ENCODE measurements around the gene SPPL3. TPM values are rescaled to one million over a fixed set of nuclear protein-coding genes. Genes with fewer than 3 reads are reported as not detected.
A peak's percentile ranks its signal among the peaks of the same experiment; 100 is the strongest.

Gene SPPL3
- total RNA-seq, 1 donor from 2014 or later: 26.8 TPM

GRCh38 chr12:120831648-120832267 is 72.4 kb downstream of the SPPL3 start:
- H3K27ac ChIP-seq (replicated peaks): peak overlapping the region; percentile 46
- intact Hi-C loops (cut with micrococcal nuclease): no loop called here

GRCh38 chr12:120830966-120831365 is 73.2 kb downstream of the SPPL3 start:
- intact Hi-C loops (cut with micrococcal nuclease): no loop called here
- Histone ChIP-seq H3K4me1 (peaks cover 83% of the 10 kb centered on the region), H3K9me3 (replicated peaks) (no peaks in the 10 kb centered on the region), H3K27ac (replicated peaks) (peak overlapping the region; percentile 46), H3K36me3 (no peaks in the 10 kb centered on the region), H3K27me3 (ENCODE audit: low read depth) (no peaks in the 10 kb centered on the region), H3K4me3 (no peak overlapping the region)
- TF ChIP-seq CTCF (IDR thresholded peaks at IDR 0.05; ENCODE audit: borderline replicate concordance): no peak
- no peak for DNase-seq

More at GRCh38 chr12:120831648-120832267, 72.4 kb downstream of the SPPL3 start:
- Histone ChIP-seq H3K4me3 (no peak overlapping the region), H3K36me3 (no peaks in the 10 kb centered on the region), H3K4me1 (peaks cover 85% of the 10 kb centered on the region), H3K27me3 (ENCODE audit: low read depth) (no peaks in the 10 kb centered on the region), H3K9me3 (replicated peaks) (no peaks in the 10 kb centered on the region)
- TF ChIP-seq CTCF (IDR thresholded peaks at IDR 0.05; ENCODE audit: borderline replicate concordance): no peak
- DNase-seq: no peak

GRCh38 chr12:120830052-120830940 is 73.9 kb downstream of the SPPL3 start:
- intact Hi-C loops (cut with micrococcal nuclease): no loop called here
- Histone ChIP-seq H3K9me3 (replicated peaks) (no peaks in the 10 kb centered on the region), H3K4me3 (no peak overlapping the region), H3K36me3 (no peaks in the 10 kb centered on the region), H3K27ac (replicated peaks) (no peak overlapping the region), H3K4me1 (peaks cover 82% of the 10 kb centered on the region), H3K27me3 (ENCODE audit: low read depth) (no peaks in the 10 kb centered on the region)
- no peak for DNase-seq
- TF ChIP-seq CTCF (IDR thresholded peaks at IDR 0.05; ENCODE audit: borderline replicate concordance): no peak

- no peak for TF ChIP-seq CTCF (IDR thresholded peaks at IDR 0.05; ENCODE audit: borderline replicate concordance)
- no peak overlapping the region for H3K4me3 ChIP-seq
- no peaks in the 10 kb centered on the region for H3K36me3 ChIP-seq
- no peaks in the 10 kb centered on the region for H3K27me3 ChIP-seq (ENCODE audit: low read depth)
- no peaks in the 10 kb centered on the region for H3K9me3 ChIP-seq (replicated peaks)
- H3K27ac ChIP-seq (replicated peaks): no peak overlapping the region
- peaks cover 76% of the 10 kb centered on the region for H3K4me1 ChIP-seq
- intact Hi-C loops (cut with micrococcal nuclease): no loop called here
- DNase-seq: no peak
Observed at GRCh38 chr12:120826335-120826734, 77.8 kb downstream of the SPPL3 start.

- Histone ChIP-seq H3K9me3 (replicated peaks) (no peaks in the 10 kb centered on the region), H3K27ac (replicated peaks) (no peak overlapping the region), H3K4me1 (peaks cover 72% of the 10 kb centered on the region), H3K27me3 (ENCODE audit: low read depth) (no peaks in the 10 kb centered on the region), H3K36me3 (no peaks in the 10 kb centered on the region), H3K4me3 (no peak overlapping the region)
- intact Hi-C loops (cut with micrococcal nuclease): no loop called here
- no peak for TF ChIP-seq CTCF (IDR thresholded peaks at IDR 0.05; ENCODE audit: borderline replicate concordance)
- DNase-seq: no peak
Observed at GRCh38 chr12:120825337-120825736, 78.8 kb downstream of the SPPL3 start.

Data from left ventricle myocardium inferior (tissue), 1 donor.